Astrocyte (in vitro differentiated cells and primary cell): ENCODE results near the gene PRKD2. TPM values are rescaled to one million over a fixed set of nuclear protein-coding genes. Genes with fewer than 3 reads are reported as not detected.

Experiments used
- DNase-seq: peaks from one replicate; pipeline ENCODE4 v3.0.0-alpha.2; 2010; ENCODE audit warnings: low read depth
- FAIRE-seq: peaks from 2 replicates; lab custom pipeline; 2011; peaks lifted over from hg19 to GRCh38; lab: Jason Lieb, UNC
- H2AFZ ChIP-seq: 2 replicates; pipeline ENCODE4 v1.6.0; 2012; ENCODE audit warnings: low read depth, low read length, inconsistent platforms
- H3K27ac ChIP-seq: 2 replicates; pipeline ENCODE4 v1.5.1; 2011; ENCODE audit warnings: low read depth, low read length, inconsistent platforms
- H3K27me3 ChIP-seq: 2 replicates; pipeline ENCODE4 v1.6.0; 2011; ENCODE audit warnings: low read length, inconsistent platforms; ENCODE audit not compliant: insufficient read depth
- H3K36me3 ChIP-seq: 2 replicates; pipeline ENCODE4 v1.5.1; 2011; ENCODE audit warnings: low read length, inconsistent platforms; ENCODE audit not compliant: insufficient read depth
- H3K4me1 ChIP-seq: 2 replicates; pipeline ENCODE4 v1.5.1; 2011; ENCODE audit warnings: low read length, inconsistent platforms; ENCODE audit not compliant: insufficient read depth
- H3K4me2 ChIP-seq: 2 replicates; pipeline ENCODE4 v1.6.0; 2012; ENCODE audit warnings: low read length, inconsistent platforms
- H3K4me3 ChIP-seq: 2 replicates; pipeline ENCODE4 v1.5.1; 2011; ENCODE audit warnings: low read depth, mild to moderate bottlenecking, low read length, inconsistent platforms; ENCODE audit not compliant: insufficient read depth
- H3K79me2 ChIP-seq: 2 replicates; pipeline ENCODE4 v1.6.0; 2012; ENCODE audit warnings: mild to moderate bottlenecking, low read length, inconsistent platforms; ENCODE audit not compliant: insufficient read depth
- H3K9ac ChIP-seq: 2 replicates; pipeline ENCODE4 v1.6.0; 2012; ENCODE audit warnings: mild to moderate bottlenecking, low read length, inconsistent platforms
- H3K9me3 ChIP-seq: 2 replicates; pipeline ENCODE4 v1.5.1; 2012; ENCODE audit warnings: low read depth, mild to moderate bottlenecking, low read length, inconsistent platforms; ENCODE audit not compliant: insufficient read depth
- H4K20me1 ChIP-seq: 2 replicates; pipeline ENCODE4 v1.6.0; 2012; ENCODE audit warnings: low read length, inconsistent platforms; ENCODE audit not compliant: insufficient read depth
- H3K27ac Mint-ChIP-seq: one replicate; pipeline ENCODE4 v1.8.0; 2021; ENCODE audit warnings: mild to moderate bottlenecking, mixed read lengths; ENCODE audit not compliant: unreplicated experiment
- H3K27me3 Mint-ChIP-seq: one replicate; pipeline ENCODE4 v1.8.0; 2021; ENCODE audit warnings: low read depth, mixed read lengths; ENCODE audit not compliant: unreplicated experiment
- H3K36me3 Mint-ChIP-seq: one replicate; pipeline ENCODE4 v1.8.0; 2021; ENCODE audit warnings: low read depth, mixed read lengths; ENCODE audit not compliant: unreplicated experiment
- H3K4me1 Mint-ChIP-seq: one replicate; pipeline ENCODE4 v1.8.0; 2021; ENCODE audit warnings: low read depth, mixed read lengths; ENCODE audit not compliant: unreplicated experiment
- H3K4me3 Mint-ChIP-seq: one replicate; pipeline ENCODE4 v1.8.0; 2021; ENCODE audit warnings: mild to moderate bottlenecking, moderate library complexity, mixed read lengths; ENCODE audit not compliant: unreplicated experiment
- H3K9me3 Mint-ChIP-seq: one replicate; pipeline ENCODE4 v1.8.0; 2021; ENCODE audit warnings: mild to moderate bottlenecking, mixed read lengths; ENCODE audit not compliant: unreplicated experiment
- EZH2 ChIP-seq: IDR thresholded peaks from 2 replicates; pipeline ENCODE4 v1.6.1; 2012; ENCODE audit warnings: mild to moderate bottlenecking, low read length, inconsistent platforms; ENCODE audit not compliant: insufficient read depth
- total RNA-seq: library from RNA; stranded (reverse); gene quantifications from 2 replicates; pipeline ENCODE4 v1.2.1, GENCODE V29; 2021
- TF ChIP-seq, protein P1 (sequence below): IDR thresholded peaks from 2 replicates; pipeline ENCODE4 v1.5.1; 2011; ENCODE audit warnings: low read depth, mild to moderate bottlenecking, inconsistent platforms, low read length, moderate library complexity; ENCODE audit not compliant: insufficient read depth

Gene PRKD2
- total RNA-seq, 1 donor from 2014 or later, result 54.6 TPM

DNA sequence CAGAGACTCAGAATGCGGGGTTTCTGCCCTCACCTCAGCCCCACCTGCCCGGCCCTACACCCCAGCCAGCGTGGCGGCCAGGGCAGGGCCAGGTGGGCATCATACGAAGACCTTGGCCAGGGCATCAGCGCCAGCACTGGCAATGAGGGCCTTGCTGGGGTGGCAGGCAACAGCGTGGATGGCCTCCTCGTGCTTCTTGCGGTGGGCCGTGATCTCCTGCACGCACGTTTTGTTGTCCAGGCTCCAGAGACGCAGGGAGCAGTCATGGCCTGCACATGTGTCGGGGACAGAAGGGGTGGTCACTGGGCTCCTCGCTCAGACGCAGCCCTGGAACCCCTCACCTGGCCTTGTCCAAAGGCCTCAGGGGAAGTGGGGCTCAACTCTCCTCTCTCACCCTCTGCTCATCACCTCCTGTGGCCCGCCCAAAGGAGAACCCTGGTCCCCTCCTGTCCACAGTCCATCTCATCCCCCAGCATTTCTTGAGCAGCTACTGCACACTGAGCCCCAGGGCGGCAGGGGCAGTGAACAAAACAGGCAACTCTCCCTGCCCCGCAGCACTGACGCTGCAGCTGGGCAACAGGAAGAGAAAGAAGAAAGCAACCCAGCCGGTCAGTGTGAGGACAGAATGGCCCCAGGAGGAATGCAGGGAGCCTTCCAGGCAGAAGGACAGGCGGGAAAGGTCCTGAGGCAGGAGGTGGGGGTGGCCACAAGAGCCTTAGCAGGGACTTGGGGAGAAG, 3.8 kb upstream of the PRKD2 start:
- FAIRE-seq, result no peak
- Mint-ChIP-seq H3K27ac (no peak overlapping the region), H3K36me3 (peaks cover 12% of the 10 kb centered on the region), H3K4me1 (peaks cover 5% of the 10 kb centered on the region), H3K9me3 (no peaks in the 10 kb centered on the region), H3K27me3 (no peaks in the 10 kb centered on the region), H3K4me3 (no peak overlapping the region)
- Histone ChIP-seq H3K27me3 (no peaks in the 10 kb centered on the region), H3K36me3 (peaks cover 18% of the 10 kb centered on the region), H3K27ac (no peak overlapping the region), H3K4me3 (no peak overlapping the region), H2AFZ (no peak overlapping the region), H3K9me3 (no peaks in the 10 kb centered on the region), H3K4me1 (peaks cover 19% of the 10 kb centered on the region), H4K20me1 (peaks cover 33% of the 10 kb centered on the region), H3K79me2 (peaks cover 23% of the 10 kb centered on the region), H3K4me2 (no peak overlapping the region), H3K9ac (no peak overlapping the region)
- no peak for DNase-seq
- no peak for TF ChIP-seq EZH2
- TF ChIP-seq, protein P1, sequence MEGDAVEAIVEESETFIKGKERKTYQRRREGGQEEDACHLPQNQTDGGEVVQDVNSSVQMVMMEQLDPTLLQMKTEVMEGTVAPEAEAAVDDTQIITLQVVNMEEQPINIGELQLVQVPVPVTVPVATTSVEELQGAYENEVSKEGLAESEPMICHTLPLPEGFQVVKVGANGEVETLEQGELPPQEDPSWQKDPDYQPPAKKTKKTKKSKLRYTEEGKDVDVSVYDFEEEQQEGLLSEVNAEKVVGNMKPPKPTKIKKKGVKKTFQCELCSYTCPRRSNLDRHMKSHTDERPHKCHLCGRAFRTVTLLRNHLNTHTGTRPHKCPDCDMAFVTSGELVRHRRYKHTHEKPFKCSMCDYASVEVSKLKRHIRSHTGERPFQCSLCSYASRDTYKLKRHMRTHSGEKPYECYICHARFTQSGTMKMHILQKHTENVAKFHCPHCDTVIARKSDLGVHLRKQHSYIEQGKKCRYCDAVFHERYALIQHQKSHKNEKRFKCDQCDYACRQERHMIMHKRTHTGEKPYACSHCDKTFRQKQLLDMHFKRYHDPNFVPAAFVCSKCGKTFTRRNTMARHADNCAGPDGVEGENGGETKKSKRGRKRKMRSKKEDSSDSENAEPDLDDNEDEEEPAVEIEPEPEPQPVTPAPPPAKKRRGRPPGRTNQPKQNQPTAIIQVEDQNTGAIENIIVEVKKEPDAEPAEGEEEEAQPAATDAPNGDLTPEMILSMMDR, result no peak

DNA sequence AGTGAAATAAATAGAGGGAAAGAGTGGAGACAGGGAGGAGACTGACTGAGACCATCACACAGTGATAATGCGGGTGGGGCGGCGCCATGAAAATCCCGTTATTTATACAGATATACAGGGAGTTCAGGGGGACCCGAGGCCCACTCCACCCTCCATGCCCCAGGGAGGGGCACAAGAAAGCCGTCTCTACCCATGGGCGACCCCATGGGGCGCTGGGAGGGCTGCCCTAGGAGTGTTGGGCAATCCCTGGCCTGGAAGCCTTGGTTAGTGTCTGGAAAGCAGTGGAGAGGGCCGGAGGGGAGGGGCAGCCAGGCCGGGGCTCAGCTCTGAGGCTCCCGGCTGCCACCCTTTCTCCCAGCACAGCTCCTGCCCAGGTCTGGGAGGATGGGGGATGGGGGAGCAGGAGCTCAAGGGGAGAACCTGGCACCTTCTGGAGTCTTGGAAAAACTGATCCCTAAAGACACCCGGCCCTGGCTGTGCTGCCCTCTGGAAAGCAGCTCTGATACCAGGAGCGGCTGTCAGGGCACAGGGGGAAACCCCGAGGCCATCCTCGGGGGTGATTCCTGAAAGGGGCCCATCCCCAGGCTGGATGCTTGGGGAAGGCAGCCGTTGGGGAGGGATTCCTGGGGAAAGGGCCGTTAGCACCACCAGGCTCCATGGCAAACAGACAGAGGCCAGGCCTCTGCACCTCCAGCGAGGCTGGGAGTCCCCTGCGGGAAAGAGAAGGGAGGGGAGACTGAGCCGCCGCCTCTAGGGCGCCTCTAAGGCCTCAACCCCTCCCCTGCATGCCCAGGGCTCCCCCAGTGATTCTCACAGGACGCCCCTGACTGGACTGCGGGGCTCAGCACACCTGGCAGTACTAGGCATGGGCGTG, 3.0 kb upstream of the PRKD2 start:
- H3K4me3 Mint-ChIP-seq, result no peak overlapping the region
- H3K27me3 Mint-ChIP-seq, result no peaks in the 10 kb centered on the region
- peaks cover 8% of the 10 kb centered on the region for H3K4me1 Mint-ChIP-seq
- H3K4me1 ChIP-seq, result peaks cover 27% of the 10 kb centered on the region
- H3K4me2 ChIP-seq, result no peak overlapping the region
- FAIRE-seq, result no peak
- H3K9me3 ChIP-seq, result no peaks in the 10 kb centered on the region
- DNase-seq, result no peak
- H3K79me2 ChIP-seq, result peaks cover 31% of the 10 kb centered on the region
- no peaks in the 10 kb centered on the region for H3K27me3 ChIP-seq
- no peak overlapping the region for H2AFZ ChIP-seq
- no peak for TF ChIP-seq EZH2
- TF ChIP-seq, protein P1, result no peak
- H3K9me3 Mint-ChIP-seq, result no peaks in the 10 kb centered on the region
- no peak overlapping the region for H3K27ac Mint-ChIP-seq
- peaks cover 18% of the 10 kb centered on the region for H3K36me3 ChIP-seq
- H4K20me1 ChIP-seq, result peaks cover 31% of the 10 kb centered on the region
- H3K4me3 ChIP-seq, result no peak overlapping the region
- H3K9ac ChIP-seq, result no peak overlapping the region
- H3K27ac ChIP-seq, result no peak overlapping the region
- H3K36me3 Mint-ChIP-seq, result peaks cover 12% of the 10 kb centered on the region
